ENCODE measurements around the gene ULBP2.
"Not testable (repeated sequence)": the region's sequence is repeated elsewhere in the genome, so short reads cannot be mapped to it uniquely, and the experiment has no call there.

The ULBP2 gene

GRCh38 chr6:149925253-149925973, 16.4 kb upstream of the ULBP2 start:
- TF ChIP-seq POU2F2 (IDR thresholded peaks at IDR 0.05; ENCODE audit: low read depth, low read length) (no peak), POLR2AphosphoS5 (IDR thresholded peaks at IDR 0.05; ENCODE audit: low read depth, low read length) (no peak), SPI1 (IDR thresholded peaks at IDR 0.05; ENCODE audit: low read depth, low read length) (no peak), TAF1 (IDR thresholded peaks at IDR 0.05; ENCODE audit: low read depth, low read length) (no peak), PAX5 (IDR thresholded peaks at IDR 0.05; ENCODE audit: insufficient read depth, low read length, severe bottlenecking) (no peak), POLR2A (IDR thresholded peaks at IDR 0.05; ENCODE audit: low read depth, low read length) (no peak)
- DNase-seq (ENCODE audit: insufficient read length, low spot score) = no peak
- FAIRE-seq = no peak

GRCh38 chr6:149925974-149926777, 15.6 kb upstream of the ULBP2 start:
- TF ChIP-seq TAF1 (IDR thresholded peaks at IDR 0.05; ENCODE audit: low read depth, low read length) (no peak), POLR2AphosphoS5 (IDR thresholded peaks at IDR 0.05; ENCODE audit: low read depth, low read length) (no peak), SPI1 (IDR thresholded peaks at IDR 0.05; ENCODE audit: low read depth, low read length) (no peak), POLR2A (IDR thresholded peaks at IDR 0.05; ENCODE audit: low read depth, low read length) (no peak), PAX5 (IDR thresholded peaks at IDR 0.05; ENCODE audit: insufficient read depth, low read length, severe bottlenecking) (no peak), POU2F2 (IDR thresholded peaks at IDR 0.05; ENCODE audit: low read depth, low read length) (no peak)
- FAIRE-seq (peak; percentile 58), DNase-seq (ENCODE audit: insufficient read length, low spot score) (no peak)

GRCh38 chr6:149927025-149927424, 14.8 kb upstream of the ULBP2 start:
- FAIRE-seq; DNase-seq (ENCODE audit: insufficient read length, low spot score): not testable (repeated sequence)

- FAIRE-seq = no peak
- TF ChIP-seq POLR2A (IDR thresholded peaks at IDR 0.05; ENCODE audit: low read depth, low read length) (no peak), POLR2AphosphoS5 (IDR thresholded peaks at IDR 0.05; ENCODE audit: low read depth, low read length) (no peak), PAX5 (IDR thresholded peaks at IDR 0.05; ENCODE audit: insufficient read depth, low read length, severe bottlenecking) (no peak), TAF1 (IDR thresholded peaks at IDR 0.05; ENCODE audit: low read depth, low read length) (no peak), POU2F2 (IDR thresholded peaks at IDR 0.05; ENCODE audit: low read depth, low read length) (no peak), SPI1 (IDR thresholded peaks at IDR 0.05; ENCODE audit: low read depth, low read length) (no peak)
- no peak for DNase-seq (ENCODE audit: insufficient read length, low spot score)
These were observed 12.4 kb upstream of the ULBP2 start for GRCh38 chr6:149929422-149929821.

- DNase-seq (ENCODE audit: insufficient read length, low spot score) (no peak), FAIRE-seq (no peak)
- TF ChIP-seq PAX5 (IDR thresholded peaks at IDR 0.05; ENCODE audit: insufficient read depth, low read length, severe bottlenecking) (no peak), POLR2A (IDR thresholded peaks at IDR 0.05; ENCODE audit: low read depth, low read length) (no peak), POLR2AphosphoS5 (IDR thresholded peaks at IDR 0.05; ENCODE audit: low read depth, low read length) (no peak), SPI1 (IDR thresholded peaks at IDR 0.05; ENCODE audit: low read depth, low read length) (no peak), TAF1 (IDR thresholded peaks at IDR 0.05; ENCODE audit: low read depth, low read length) (no peak), POU2F2 (IDR thresholded peaks at IDR 0.05; ENCODE audit: low read depth, low read length) (no peak)
These were observed 10.3 kb upstream of the ULBP2 start for GRCh38 chr6:149931501-149931900.

DNA sequence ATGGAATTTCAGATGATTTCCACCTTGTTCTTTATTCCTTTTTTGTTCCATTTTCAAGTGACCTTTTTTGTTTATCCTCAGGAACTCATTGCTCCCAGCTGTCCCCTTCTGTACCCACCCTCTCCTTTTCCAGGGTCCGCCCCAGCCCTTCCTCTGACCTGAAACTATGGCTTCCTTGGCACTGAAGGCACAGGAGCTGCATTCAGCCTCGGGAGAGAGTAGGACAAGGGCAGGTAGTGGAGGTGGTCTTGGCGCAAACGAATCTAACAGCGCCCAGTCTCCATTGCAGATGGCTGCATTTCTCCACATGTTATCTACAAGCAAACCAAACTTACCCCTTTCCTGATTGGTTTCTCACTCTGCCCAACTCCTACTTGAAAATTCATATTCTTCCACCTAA, 8.8 kb upstream of the ULBP2 start:
- TF ChIP-seq SPI1 (IDR thresholded peaks at IDR 0.05; ENCODE audit: low read depth, low read length) (no peak), POLR2AphosphoS5 (IDR thresholded peaks at IDR 0.05; ENCODE audit: low read depth, low read length) (no peak), POU2F2 (IDR thresholded peaks at IDR 0.05; ENCODE audit: low read depth, low read length) (no peak), PAX5 (IDR thresholded peaks at IDR 0.05; ENCODE audit: insufficient read depth, low read length, severe bottlenecking) (no peak), TAF1 (IDR thresholded peaks at IDR 0.05; ENCODE audit: low read depth, low read length) (no peak), POLR2A (IDR thresholded peaks at IDR 0.05; ENCODE audit: low read depth, low read length) (no peak)
- FAIRE-seq (no peak), DNase-seq (ENCODE audit: insufficient read length, low spot score) (no peak)

- FAIRE-seq (no peak), DNase-seq (ENCODE audit: insufficient read length, low spot score) (no peak)
- TF ChIP-seq SPI1 (IDR thresholded peaks at IDR 0.05; ENCODE audit: low read depth, low read length) = no peak
- TF ChIP-seq PAX5 (IDR thresholded peaks at IDR 0.05; ENCODE audit: insufficient read depth, low read length, severe bottlenecking) = no peak
- no peak for TF ChIP-seq POLR2A (IDR thresholded peaks at IDR 0.05; ENCODE audit: low read depth, low read length)
- TF ChIP-seq POLR2AphosphoS5 (IDR thresholded peaks at IDR 0.05; ENCODE audit: low read depth, low read length) = no peak
- no peak for TF ChIP-seq POU2F2 (IDR thresholded peaks at IDR 0.05; ENCODE audit: low read depth, low read length)
- TF ChIP-seq TAF1 (IDR thresholded peaks at IDR 0.05; ENCODE audit: low read depth, low read length) = no peak
These were observed 8.4 kb upstream of the ULBP2 start for GRCh38 chr6:149933461-149933860.

DNA sequence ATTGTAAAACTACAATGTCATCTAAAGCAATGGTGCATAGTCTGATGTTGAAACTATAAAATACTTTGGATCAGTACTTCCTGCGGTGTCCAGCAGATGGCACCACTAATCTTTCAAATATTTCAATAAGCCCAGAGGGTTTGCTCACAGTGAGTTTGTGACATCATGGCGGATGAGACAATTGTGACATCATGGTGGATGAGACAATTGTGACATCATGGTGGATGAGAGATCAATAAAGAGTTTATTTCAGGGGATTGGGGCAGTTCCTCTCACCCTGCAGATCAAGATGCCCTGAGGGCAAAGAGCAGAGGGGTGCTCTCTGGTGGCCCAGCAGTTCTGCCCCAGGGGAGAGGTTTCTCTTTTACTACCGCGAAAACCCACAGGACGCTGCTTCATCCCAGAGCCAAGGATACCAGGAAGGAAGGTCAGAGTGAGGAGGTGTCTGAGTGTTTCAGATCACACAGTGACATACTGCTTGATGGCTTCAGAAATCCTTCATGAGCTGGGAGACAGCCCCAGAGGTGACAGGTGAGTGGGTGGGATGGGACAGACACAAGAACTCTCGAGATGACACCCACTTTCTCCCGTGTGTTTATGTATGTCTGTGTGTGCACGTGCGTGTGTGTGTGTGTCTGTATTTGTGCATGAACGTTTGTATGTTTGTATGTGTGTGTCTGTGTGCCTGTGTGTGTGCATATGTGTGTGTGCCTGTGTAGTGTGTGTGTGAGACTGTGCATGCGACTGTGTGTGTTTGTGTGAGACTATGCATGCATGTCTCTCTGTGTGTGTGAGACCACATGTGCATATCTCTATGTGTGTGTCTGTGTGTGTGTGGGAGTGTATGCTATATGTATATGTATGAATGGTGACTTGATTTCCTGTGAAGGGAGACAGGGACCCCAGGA, 7.3 kb upstream of the ULBP2 start:
- FAIRE-seq (peak; percentile 47), DNase-seq (ENCODE audit: insufficient read length, low spot score) (no peak)
- TF ChIP-seq POLR2AphosphoS5 (IDR thresholded peaks at IDR 0.05; ENCODE audit: low read depth, low read length) = no peak
- TF ChIP-seq SPI1 (IDR thresholded peaks at IDR 0.05; ENCODE audit: low read depth, low read length) = no peak
- no peak for TF ChIP-seq PAX5 (IDR thresholded peaks at IDR 0.05; ENCODE audit: insufficient read depth, low read length, severe bottlenecking)
- no peak for TF ChIP-seq POU2F2 (IDR thresholded peaks at IDR 0.05; ENCODE audit: low read depth, low read length)
- no peak for TF ChIP-seq TAF1 (IDR thresholded peaks at IDR 0.05; ENCODE audit: low read depth, low read length)
- no peak for TF ChIP-seq POLR2A (IDR thresholded peaks at IDR 0.05; ENCODE audit: low read depth, low read length)

DNA sequence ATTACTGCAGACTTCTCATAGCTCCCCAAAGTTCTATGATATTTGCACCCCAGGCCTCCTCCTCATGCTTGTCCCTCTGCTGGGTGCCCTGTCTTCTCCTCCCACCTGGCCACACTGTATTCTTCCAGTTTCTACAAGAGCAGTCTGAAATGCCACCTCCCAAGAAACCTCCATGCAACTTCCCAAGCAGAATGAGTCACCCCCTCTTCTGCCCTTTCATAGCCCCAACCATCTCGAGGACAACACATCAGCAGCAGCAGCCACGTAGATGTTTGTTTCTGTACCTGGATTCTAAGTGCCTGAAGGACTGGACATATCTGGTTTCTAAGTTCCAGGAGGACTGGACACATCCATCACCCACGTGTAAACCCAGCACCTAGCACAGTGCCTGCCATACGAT, 6.6 kb upstream of the ULBP2 start:
- DNase-seq (ENCODE audit: insufficient read length, low spot score) = no peak
- no peak for FAIRE-seq
- TF ChIP-seq POU2F2 (IDR thresholded peaks at IDR 0.05; ENCODE audit: low read depth, low read length) = no peak
- TF ChIP-seq TAF1 (IDR thresholded peaks at IDR 0.05; ENCODE audit: low read depth, low read length) = no peak
- no peak for TF ChIP-seq PAX5 (IDR thresholded peaks at IDR 0.05; ENCODE audit: insufficient read depth, low read length, severe bottlenecking)
- TF ChIP-seq SPI1 (IDR thresholded peaks at IDR 0.05; ENCODE audit: low read depth, low read length) = no peak
- no peak for TF ChIP-seq POLR2A (IDR thresholded peaks at IDR 0.05; ENCODE audit: low read depth, low read length)
- no peak for TF ChIP-seq POLR2AphosphoS5 (IDR thresholded peaks at IDR 0.05; ENCODE audit: low read depth, low read length)
